Body of pancreas (tissue), 4 donors: Measurements from ENCODE around the gene TCF12. TPM values are rescaled to one million over a fixed set of nuclear protein-coding genes. Genes with fewer than 3 reads are reported as not detected.
A peak's percentile ranks its signal among the peaks of the same experiment; 100 is the strongest.

Experiments
- ATAC-seq: fragments of 150-250 bp; one replicate; pipeline ENCODE4 v1.9.1; 2016
- DNase-seq, 4 donors: peaks; one replicate each; pipeline ENCODE4 v3.0.0-alpha.2; 2019
- H3K27ac ChIP-seq, 4 donors: fragments of 200-600 bp; sonication (generic); 1 replicate in 3 of 4; 2 replicates in 1 of 4; pipeline versions ENCODE4 v1.5.1 to v1.6.1; 2016 to 2019; ENCODE audit warnings: mild to moderate bottlenecking in 1 of 4, mixed read lengths in 1 of 4, moderate library complexity in 1 of 4
- H3K27me3 ChIP-seq, 2 donors: fragments of 200-600 bp; sonication (generic); one replicate each; pipeline ENCODE4 v1.6.0; 2016; ENCODE audit warnings: mild to moderate bottlenecking in 1 of 2
- H3K36me3 ChIP-seq, 2 donors: fragments of 200-600 bp; sonication (generic); replicated peaks in 1 of 2; 2 replicates each; pipeline ENCODE4 v1.5.1; 2016; ENCODE audit warnings: low read depth in 2 of 2; ENCODE audit not compliant: insufficient read depth in 1 of 2
- H3K4me1 ChIP-seq: fragments of 200-600 bp; sonication (generic); one replicate; pipeline ENCODE4 v1.6.0; 2016
- H3K4me3 ChIP-seq, 2 donors: fragments of 200-600 bp; sonication (generic); 1 replicate in 1 of 2; 2 replicates in 1 of 2; pipeline ENCODE4 v1.5.1; 2016 to 2019
- H3K9me3 ChIP-seq, 3 donors: fragments of 200-600 bp; sonication (generic); 1 replicate in 2 of 3; 2 replicates in 1 of 3; pipeline ENCODE4 v1.5.1; 2016
- POLR2A ChIP-seq, 3 donors: fragments of 450-650 bp; IDR thresholded peaks; one replicate each; pipeline ENCODE4 v1.6.1; 2016; ENCODE audit warnings: antibody characterized with exemption in 3 of 3, mild to moderate bottlenecking in 2 of 3
- WGBS, 2 donors: methylation state at CpG; one replicate each; pipeline ENCODE4 v1.1.5; 2017; 5-methylcytosine and 5-hydroxymethylcytosine counted together
- intact Hi-C: fragments of 100-400 bp; cut with DNase I; formaldehyde crosslinking; loops from one replicate; pipeline ENCODE4 v1.15.1; 2023
- total RNA-seq, 2 donors: library from RNA; depleted of rRNA; stranded (reverse); fragments of >200 nt; gene quantifications; one replicate each; pipeline ENCODE4 v1.1.0, GENCODE V29; 2016
- TF ChIP-seq, protein P1 (sequence below), 7 experiments: fragments of 450-650 bp in 4 of 7; fragments of 200-600 bp in 3 of 7; sonication (generic) in 3 of 7; IDR thresholded peaks; one replicate each; pipeline ENCODE4 v1.5.1; 2016 to 2019; ENCODE audit warnings: antibody characterized with exemption in 7 of 7

Gene TCF12
- total RNA-seq, 2 donors from 2014 or later = 27.2 to 49.4 TPM

DNA sequence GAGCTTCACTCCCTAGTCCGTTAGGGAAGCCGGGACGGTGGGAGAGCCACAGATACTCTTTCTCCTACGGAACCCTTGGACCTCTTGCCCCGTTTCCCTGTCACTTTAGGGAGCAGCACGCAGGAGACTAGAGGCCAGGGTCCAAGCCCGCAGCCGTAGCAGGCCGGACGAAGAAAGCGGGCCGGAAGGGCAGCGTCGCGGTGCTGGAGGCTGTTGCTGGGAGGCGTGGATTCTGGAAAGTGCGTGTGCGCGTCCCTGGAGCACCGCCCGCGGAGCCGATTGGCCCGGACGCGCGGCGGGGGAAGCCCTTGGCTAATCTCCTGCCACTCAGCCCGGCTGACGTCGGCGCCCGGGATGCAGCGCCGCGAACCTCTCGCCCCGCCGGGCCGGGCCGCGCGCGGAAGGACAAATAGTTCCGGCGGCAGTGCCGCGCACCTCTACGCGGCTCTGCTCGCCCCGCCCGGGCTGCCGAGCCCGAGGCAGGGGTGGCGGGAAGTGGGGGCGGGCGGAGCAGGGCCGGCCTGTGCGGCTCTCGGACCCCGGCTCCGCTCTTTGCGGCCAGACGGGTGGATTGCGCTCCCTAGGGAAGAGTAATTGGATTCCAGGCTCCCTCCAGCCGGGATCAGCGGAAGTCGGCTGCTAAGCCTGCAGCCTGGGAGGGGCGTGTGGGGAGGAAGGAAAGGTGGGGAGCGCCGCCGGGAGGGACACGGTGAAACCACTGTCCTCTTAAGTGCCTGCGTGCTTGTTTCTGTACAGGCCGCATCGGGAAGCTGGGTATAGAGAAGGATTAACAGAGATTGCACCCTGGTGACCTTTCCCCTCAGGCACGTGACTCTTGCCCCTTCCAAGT, 31.3 kb upstream of the TCF12 start:
- TF ChIP-seq, protein P1, sequence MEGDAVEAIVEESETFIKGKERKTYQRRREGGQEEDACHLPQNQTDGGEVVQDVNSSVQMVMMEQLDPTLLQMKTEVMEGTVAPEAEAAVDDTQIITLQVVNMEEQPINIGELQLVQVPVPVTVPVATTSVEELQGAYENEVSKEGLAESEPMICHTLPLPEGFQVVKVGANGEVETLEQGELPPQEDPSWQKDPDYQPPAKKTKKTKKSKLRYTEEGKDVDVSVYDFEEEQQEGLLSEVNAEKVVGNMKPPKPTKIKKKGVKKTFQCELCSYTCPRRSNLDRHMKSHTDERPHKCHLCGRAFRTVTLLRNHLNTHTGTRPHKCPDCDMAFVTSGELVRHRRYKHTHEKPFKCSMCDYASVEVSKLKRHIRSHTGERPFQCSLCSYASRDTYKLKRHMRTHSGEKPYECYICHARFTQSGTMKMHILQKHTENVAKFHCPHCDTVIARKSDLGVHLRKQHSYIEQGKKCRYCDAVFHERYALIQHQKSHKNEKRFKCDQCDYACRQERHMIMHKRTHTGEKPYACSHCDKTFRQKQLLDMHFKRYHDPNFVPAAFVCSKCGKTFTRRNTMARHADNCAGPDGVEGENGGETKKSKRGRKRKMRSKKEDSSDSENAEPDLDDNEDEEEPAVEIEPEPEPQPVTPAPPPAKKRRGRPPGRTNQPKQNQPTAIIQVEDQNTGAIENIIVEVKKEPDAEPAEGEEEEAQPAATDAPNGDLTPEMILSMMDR (IDR thresholded peaks at IDR 0.05) = no peak
- TF ChIP-seq POLR2A (IDR thresholded peaks at IDR 0.05) = peak; percentile 79 to 94 (median 93)
- H3K9me3 ChIP-seq = no peaks in the 10 kb centered on the region
- ATAC-seq (peak; percentile 98), DNase-seq (peak; percentile 94 to 95 (median 95))
- peak overlapping the region; percentile 97 to 99 (median 98) for H3K27ac ChIP-seq
- H3K4me3 ChIP-seq = peak overlapping the region; percentile 28 to 39
- no peaks in the 10 kb centered on the region for H3K27me3 ChIP-seq
- H3K4me1 ChIP-seq = peaks cover 17% of the 10 kb centered on the region
- no peaks in the 10 kb centered on the region for H3K36me3 ChIP-seq
- WGBS, 2 donors = 0% methylated on average over 22 to 78 of the region's 78 CpGs
- intact Hi-C loops = no loop called here

DNA sequence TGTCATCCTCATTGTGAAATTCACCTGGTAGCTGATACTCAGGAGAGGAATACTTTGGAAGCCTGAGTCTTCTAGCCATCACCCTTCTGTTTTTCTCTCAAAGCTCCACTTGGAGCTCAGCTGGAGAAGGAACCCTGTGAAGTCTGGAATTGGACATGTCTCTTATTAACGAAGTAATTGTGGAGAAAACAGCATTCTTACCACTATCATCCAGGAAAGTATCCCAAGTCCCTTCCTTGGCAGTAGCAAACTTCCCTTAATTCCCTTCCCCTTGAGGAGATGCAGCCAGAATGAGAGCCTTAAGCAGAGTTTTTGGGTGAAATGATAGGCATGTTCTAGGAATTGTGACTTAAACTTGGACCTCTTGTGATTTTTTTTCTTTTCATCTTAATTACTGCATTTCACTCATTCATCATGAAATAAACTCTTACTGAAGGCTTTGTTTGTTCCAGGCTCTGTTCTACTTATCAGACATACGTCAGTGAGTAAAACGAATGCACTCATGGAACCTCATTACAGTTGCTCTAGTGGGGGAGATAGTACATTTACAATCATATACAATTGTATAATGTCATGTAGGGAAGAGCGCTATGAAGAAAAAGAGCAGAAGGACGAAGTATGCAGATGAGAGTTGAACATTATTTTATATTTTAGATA, 30.5 kb upstream of the TCF12 start:
- no peak for ATAC-seq
- H3K27ac ChIP-seq = peak overlapping the region; percentile 97 to 99 (median 98)
- H3K9me3 ChIP-seq = no peaks in the 10 kb centered on the region
- 31 to 40% methylated on average over 5 of the region's 5 CpGs for WGBS, 2 donors
- intact Hi-C loops = no loop called here
- H3K4me3 ChIP-seq = peak overlapping the region; percentile 28 to 39
- H3K27me3 ChIP-seq = no peaks in the 10 kb centered on the region
- H3K4me1 ChIP-seq = peaks cover 17% of the 10 kb centered on the region
- no peaks in the 10 kb centered on the region for H3K36me3 ChIP-seq
- no peak for DNase-seq
- no peak for TF ChIP-seq POLR2A (IDR thresholded peaks at IDR 0.05)
- TF ChIP-seq, protein P1 (IDR thresholded peaks at IDR 0.05) = no peak

DNA sequence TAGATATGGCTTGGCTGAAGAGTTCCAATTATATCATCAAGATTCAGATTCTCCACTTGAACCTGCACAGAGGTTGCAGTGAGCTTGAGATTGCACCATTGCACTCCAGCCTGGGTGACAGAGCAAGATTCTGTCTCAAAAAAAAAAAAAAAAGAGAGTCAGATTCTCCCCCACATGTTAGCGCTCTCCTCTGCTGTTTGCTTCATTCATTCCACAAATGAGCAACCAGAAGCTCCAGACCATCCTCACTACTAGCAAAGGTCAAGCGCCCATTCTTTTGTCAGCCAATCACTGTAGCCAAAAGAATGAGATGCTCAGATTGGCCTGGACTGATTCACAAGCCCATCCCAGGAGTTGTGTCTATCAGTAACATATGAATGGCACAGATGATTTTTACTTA, 28.4 kb upstream of the TCF12 start:
- ATAC-seq (no peak), DNase-seq (no peak)
- peaks cover 17% of the 10 kb centered on the region for H3K4me1 ChIP-seq
- H3K4me3 ChIP-seq = no peak overlapping the region
- 95% methylated on average over 2 of the region's 2 CpGs for WGBS, 2 donors
- no peaks in the 10 kb centered on the region for H3K27me3 ChIP-seq
- H3K36me3 ChIP-seq = no peaks in the 10 kb centered on the region
- TF ChIP-seq, protein P1 (IDR thresholded peaks at IDR 0.05) = no peak
- no peak for TF ChIP-seq POLR2A (IDR thresholded peaks at IDR 0.05)
- intact Hi-C loops = no loop called here
- H3K27ac ChIP-seq = no peak overlapping the region
- H3K9me3 ChIP-seq = no peaks in the 10 kb centered on the region

DNA sequence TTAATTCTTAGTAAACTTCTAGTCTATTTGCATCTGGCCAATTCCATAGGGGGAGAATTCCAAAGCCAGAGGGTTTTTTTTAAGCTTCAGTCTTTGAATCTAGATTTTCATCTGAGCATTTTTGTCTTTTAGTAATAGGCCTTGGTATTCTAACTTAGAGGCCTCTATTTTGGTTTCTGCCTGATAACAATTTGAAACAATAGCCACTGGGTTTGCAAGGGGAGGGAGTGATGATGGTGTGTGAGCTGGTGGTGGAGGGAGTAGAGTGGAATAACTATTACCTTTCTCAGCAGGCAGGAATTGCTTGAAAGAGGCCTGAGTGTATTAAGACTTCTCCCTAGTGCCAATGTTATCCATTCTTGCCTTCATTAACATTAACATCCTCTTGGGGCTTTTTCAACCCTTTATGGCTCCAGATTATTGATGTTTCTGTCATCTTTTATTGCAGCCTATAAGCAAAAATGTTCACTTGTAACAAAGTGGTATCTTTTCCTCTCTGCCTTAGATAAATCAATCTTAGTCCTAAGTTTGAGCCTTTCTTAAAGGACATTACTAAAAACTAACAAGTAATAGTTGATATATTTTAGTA, 26.5 kb upstream of the TCF12 start:
- DNase-seq (no peak), ATAC-seq (no peak)
- H3K4me1 ChIP-seq = peaks cover 10% of the 10 kb centered on the region
- no peaks in the 10 kb centered on the region for H3K36me3 ChIP-seq
- intact Hi-C loops = no loop called here
- no peaks in the 10 kb centered on the region for H3K9me3 ChIP-seq
- H3K27me3 ChIP-seq = no peaks in the 10 kb centered on the region
- H3K27ac ChIP-seq = no peak overlapping the region
- TF ChIP-seq, protein P1 (IDR thresholded peaks at IDR 0.05) = no peak
- no peak for TF ChIP-seq POLR2A (IDR thresholded peaks at IDR 0.05)
- H3K4me3 ChIP-seq = no peak overlapping the region
